B cell (primary cell): ENCODE measurements around the gene SP6. TPM values are rescaled to one million over a fixed set of nuclear protein-coding genes. Genes with fewer than 3 reads are reported as not detected.

ENCODE experiments used
- ATAC-seq: fragments of 200-7000 bp; cut with Tn5 transposase; one replicate; pipeline ENCODE4 v1.10.0; 2021; ENCODE audit warnings: low read depth, mild to moderate bottlenecking, moderate number of reproducible peaks, moderate library complexity
- CTCF ChIA-PET: fragments of 350-600 bp; sonication (Branson Sonifier 250); formaldehyde crosslinking; loops from one replicate; lab custom pipeline; 2021; ENCODE audit warnings: antibody characterized with exemption, inconsistent platforms; lab: Charles Lee
- POLR2A ChIA-PET: fragments of 350-600 bp; sonication (Branson Sonifier 250); formaldehyde crosslinking; loops from one replicate; lab custom pipeline; 2021; ENCODE audit warnings: antibody characterized with exemption; lab: Charles Lee
- DNase-seq: peaks from one replicate; pipeline ENCODE4 v3.0.0; 2013
- H2AFZ ChIP-seq: 2 replicates; pipeline ENCODE4 v1.6.1; 2012; ENCODE audit warnings: mild to moderate bottlenecking, low read depth, low read length; ENCODE audit not compliant: insufficient read depth, poor library complexity, severe bottlenecking
- H3K27ac ChIP-seq, 2 donors: 1 replicate in 1 of 2; 2 replicates in 1 of 2; pipeline ENCODE4 v1.5.1; 2012 to 2013; ENCODE audit warnings: low read length in 2 of 2, mild to moderate bottlenecking in 2 of 2, moderate library complexity in 1 of 2
- H3K27me3 ChIP-seq, 4 experiments: fragments of 200-600 bp in 1 of 4; sonication (generic) in 1 of 4; replicated peaks in 1 of 4; 1 replicate in 2 of 4; 2 replicates in 2 of 4; pipeline versions ENCODE4 v1.6.1 to v1.7.0; 2013 to 2016; ENCODE audit warnings: low read length in 3 of 4, mild to moderate bottlenecking in 2 of 4, mixed read lengths in 1 of 4, moderate library complexity in 1 of 4; ENCODE audit not compliant: insufficient read depth in 4 of 4, control insufficient read depth in 3 of 4; ENCODE audit errors: control extremely low read depth in 1 of 4
- H3K36me3 ChIP-seq, 2 experiments: replicated peaks in 1 of 2; 1 replicate in 1 of 2; 2 replicates in 1 of 2; pipeline versions ENCODE4 v1.6.1 to v1.7.1; 2013; ENCODE audit warnings: low read length in 1 of 2; ENCODE audit not compliant: insufficient read depth in 2 of 2, control insufficient read depth in 1 of 2; ENCODE audit errors: control extremely low read depth in 1 of 2, extremely low read depth in 1 of 2
- H3K4me1 ChIP-seq, 2 donors: fragments of 200-600 bp in 1 of 2; sonication (generic) in 1 of 2; 1 replicate in 1 of 2; 2 replicates in 1 of 2; pipeline versions ENCODE4 v1.5.1 to v1.6.1; 2013 to 2017; ENCODE audit warnings: low read length in 2 of 2; ENCODE audit not compliant: control insufficient read depth in 2 of 2, insufficient read depth in 2 of 2
- H3K4me2 ChIP-seq: replicated peaks from 2 replicates; pipeline ENCODE3; 2012; ENCODE audit warnings: mild to moderate bottlenecking, low read depth, low read length; ENCODE audit not compliant: poor library complexity, severe bottlenecking
- H3K4me3 ChIP-seq, 5 experiments: fragments of 200-600 bp in 1 of 5; sonication (generic) in 1 of 5; 1 replicate in 3 of 5; 2 replicates in 2 of 5; pipeline versions ENCODE4 v1.5.1 to v1.7.0; 2011 to 2016; ENCODE audit warnings: low read length in 4 of 5, mild to moderate bottlenecking in 4 of 5, low read depth in 2 of 5, control low read depth in 1 of 5, moderate library complexity in 1 of 5; ENCODE audit not compliant: insufficient read depth in 1 of 5; ENCODE audit errors: control extremely low read depth in 1 of 5, extremely low read depth in 1 of 5
- H3K79me2 ChIP-seq: fragments of 200-600 bp; sonication (generic); one replicate; pipeline ENCODE4 v1.6.0; 2016; ENCODE audit warnings: low read length; ENCODE audit not compliant: control insufficient read depth, insufficient read depth
- H3K9ac ChIP-seq: fragments of 200-600 bp; sonication (generic); 2 replicates; pipeline ENCODE4 v1.6.1; 2017; ENCODE audit warnings: mild to moderate bottlenecking, low read length, moderate library complexity
- H3K9me3 ChIP-seq, 3 donors: one replicate each; pipeline versions ENCODE4 v1.6.1 to v1.7.1; 2013; ENCODE audit warnings: low read length in 2 of 3; ENCODE audit not compliant: control insufficient read depth in 2 of 3, insufficient read depth in 1 of 3; ENCODE audit errors: control extremely low read depth in 1 of 3
- H4K20me1 ChIP-seq: 2 replicates; pipeline ENCODE4 v1.6.0; 2012; ENCODE audit warnings: mild to moderate bottlenecking, low read length; ENCODE audit not compliant: insufficient read depth, control insufficient read depth, poor library complexity, severe bottlenecking
- H3K27ac Mint-ChIP-seq: one replicate; pipeline ENCODE4 v1.8.0; 2021; ENCODE audit warnings: mixed read lengths
- H3K27me3 Mint-ChIP-seq: one replicate; pipeline ENCODE4 v1.8.0; 2021; ENCODE audit warnings: mixed read lengths
- H3K4me1 Mint-ChIP-seq: one replicate; pipeline ENCODE4 v1.8.0; 2021; ENCODE audit warnings: mixed read lengths
- H3K4me3 Mint-ChIP-seq: one replicate; pipeline ENCODE4 v1.8.0; 2021; ENCODE audit warnings: mixed read lengths
- H3K9me3 Mint-ChIP-seq: one replicate; pipeline ENCODE4 v1.8.0; 2022; ENCODE audit warnings: mixed read lengths; ENCODE audit not compliant: insufficient read depth
- EZH2 ChIP-seq: IDR thresholded peaks from 2 replicates; pipeline ENCODE4 v1.6.1; 2012; ENCODE audit warnings: borderline replicate concordance, low read depth, mild to moderate bottlenecking, moderate library complexity, low read length; ENCODE audit not compliant: insufficient read depth, poor library complexity, severe bottlenecking
- WGBS: methylation state at CpG from one replicate; pipeline ENCODE4 v1.1.5; 2013; ENCODE audit warnings: missing lambda C conversion rate; ENCODE audit not compliant: insufficient coverage; 5-methylcytosine and 5-hydroxymethylcytosine counted together
- intact Hi-C: fragments of 100-400 bp; cut with micrococcal nuclease; formaldehyde crosslinking; loops from one replicate; pipeline ENCODE4 v1.10.0; 2022
- polyA plus RNA-seq: library from polyadenylated mRNA; depleted of rRNA; stranded (reverse); fragments of >200 nt; gene quantifications from 2 replicates; pipeline ENCODE4 v1.2.3, GENCODE V29; 2012
- total RNA-seq, 2 donors: library from RNA; stranded (reverse); fragments of 120-200 nt in 1 of 2; gene quantifications; 1 replicate in 1 of 2; 2 replicates in 1 of 2; pipeline versions ENCODE4 v1.2.3 to v1.2.4, GENCODE V29; 2013 to 2022
- TF ChIP-seq, protein P1 (sequence below): fragments of 200-600 bp; IDR thresholded peaks from one replicate; pipeline ENCODE4 v1.8.0; 2022; ENCODE audit warnings: antibody characterized with exemption, mild to moderate bottlenecking

Gene SP6
- total and polyA plus RNA-seq, 2 donors (not counting 1 experiment from before 2014, with no cell fraction given): 0.04 TPM; not detected in 1

DNA sequence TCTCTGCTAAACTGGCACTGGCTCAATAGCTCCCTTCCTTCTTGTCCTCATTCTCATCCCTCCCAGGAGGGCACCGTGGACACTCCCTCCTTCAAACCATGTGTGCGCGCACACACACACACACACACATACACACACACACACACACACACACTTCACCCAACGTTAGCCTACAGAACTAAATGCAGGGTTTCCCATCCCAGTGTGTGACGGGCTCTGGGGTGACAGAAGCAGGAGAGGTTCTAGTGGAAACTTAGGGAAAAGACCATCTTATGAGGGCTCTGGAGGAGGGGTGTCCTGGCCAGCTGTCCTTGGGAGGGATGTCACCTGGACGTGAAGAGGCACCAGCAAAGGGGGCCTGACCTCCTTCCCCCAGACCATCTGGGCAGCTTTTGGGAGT lies 49.1 kb downstream of the SP6 start:
- Histone ChIP-seq H3K9ac (no peak overlapping the region), H3K9me3 (no peaks in the 10 kb centered on the region), H3K36me3 (no peaks in the 10 kb centered on the region), H3K27ac (no peak overlapping the region), H3K79me2 (no peaks in the 10 kb centered on the region), H3K4me1 (no peaks in the 10 kb centered on the region), H3K27me3 (peaks cover 0 to 8% (median 0%) of the 10 kb centered on the region in 4 experiments), H2AFZ (no peak overlapping the region), H3K4me3 (no peak overlapping the region), H4K20me1 (no peaks in the 10 kb centered on the region), H3K4me2 (no peak overlapping the region)
- Mint-ChIP-seq H3K27ac (no peak overlapping the region), H3K4me1 (peaks cover 1% of the 10 kb centered on the region), H3K4me3 (no peak overlapping the region), H3K9me3 (no peaks in the 10 kb centered on the region), H3K27me3 (peaks cover 9% of the 10 kb centered on the region)
- ChIA-PET CTCF (interaction anchor here (0.6 to 2.8 kb wide), 12 partner anchors 20 to 418 kb away, joined by 3 to 14 read pairs (median 3); no protein-coding TSS in a partner anchor), POLR2A (interaction anchor here (0.6 to 0.8 kb wide), 2 partner anchors 12 to 138 kb away, joined by 3 to 5 read pairs; no protein-coding TSS in a partner anchor)
- TF ChIP-seq, protein P1, sequence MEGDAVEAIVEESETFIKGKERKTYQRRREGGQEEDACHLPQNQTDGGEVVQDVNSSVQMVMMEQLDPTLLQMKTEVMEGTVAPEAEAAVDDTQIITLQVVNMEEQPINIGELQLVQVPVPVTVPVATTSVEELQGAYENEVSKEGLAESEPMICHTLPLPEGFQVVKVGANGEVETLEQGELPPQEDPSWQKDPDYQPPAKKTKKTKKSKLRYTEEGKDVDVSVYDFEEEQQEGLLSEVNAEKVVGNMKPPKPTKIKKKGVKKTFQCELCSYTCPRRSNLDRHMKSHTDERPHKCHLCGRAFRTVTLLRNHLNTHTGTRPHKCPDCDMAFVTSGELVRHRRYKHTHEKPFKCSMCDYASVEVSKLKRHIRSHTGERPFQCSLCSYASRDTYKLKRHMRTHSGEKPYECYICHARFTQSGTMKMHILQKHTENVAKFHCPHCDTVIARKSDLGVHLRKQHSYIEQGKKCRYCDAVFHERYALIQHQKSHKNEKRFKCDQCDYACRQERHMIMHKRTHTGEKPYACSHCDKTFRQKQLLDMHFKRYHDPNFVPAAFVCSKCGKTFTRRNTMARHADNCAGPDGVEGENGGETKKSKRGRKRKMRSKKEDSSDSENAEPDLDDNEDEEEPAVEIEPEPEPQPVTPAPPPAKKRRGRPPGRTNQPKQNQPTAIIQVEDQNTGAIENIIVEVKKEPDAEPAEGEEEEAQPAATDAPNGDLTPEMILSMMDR: no peak
- no peak for TF ChIP-seq EZH2
- 74% methylated on average over 4 of the region's 6 CpGs for WGBS
- intact Hi-C loops: loop anchor here (1.0 to 10.0 kb wide), 3 partner anchors 25 to 138 kb away; partner anchors contain the start of gene TBKBP1
- DNase-seq (no peak), ATAC-seq (no peak)

DNA sequence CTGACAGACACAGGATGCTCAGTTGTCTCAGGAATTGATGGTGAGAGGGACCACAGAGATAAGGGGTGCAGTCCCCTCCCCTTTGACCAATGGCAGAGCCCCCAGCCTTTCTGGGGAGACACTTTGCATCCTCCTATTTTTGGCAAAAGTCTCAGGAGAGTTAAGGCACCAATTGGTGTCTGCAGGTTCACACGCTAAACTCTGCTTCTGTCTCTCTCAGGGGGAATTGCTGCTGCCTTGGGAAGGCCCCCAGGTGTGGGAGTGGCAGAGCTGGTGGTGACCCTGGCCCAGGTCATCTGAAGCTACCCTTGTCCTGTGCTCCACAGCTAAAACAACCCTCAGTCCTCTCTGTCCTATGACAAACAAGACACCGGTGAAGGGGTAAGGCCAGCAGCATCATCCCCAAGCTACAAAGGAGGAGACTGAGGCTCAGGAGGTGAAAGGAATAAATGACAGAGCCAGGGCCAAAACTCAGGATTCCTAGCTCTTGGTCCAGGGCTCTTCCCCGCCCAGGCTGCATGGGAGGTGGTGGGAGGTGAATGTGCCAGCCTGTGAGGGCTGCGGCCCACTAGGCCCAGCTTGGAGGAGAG lies 49.7 kb downstream of the SP6 start:
- Histone ChIP-seq H3K9me3 (no peaks in the 10 kb centered on the region), H3K9ac (no peak overlapping the region), H2AFZ (no peak overlapping the region), H3K4me2 (no peak overlapping the region), H3K27ac (no peak overlapping the region), H3K27me3 (peaks cover 0 to 8% (median 0%) of the 10 kb centered on the region in 4 experiments), H3K4me3 (no peak overlapping the region), H3K79me2 (no peaks in the 10 kb centered on the region), H4K20me1 (no peaks in the 10 kb centered on the region), H3K4me1 (no peaks in the 10 kb centered on the region), H3K36me3 (no peaks in the 10 kb centered on the region)
- WGBS: 77% methylated on average over 3 of the region's 4 CpGs
- ChIA-PET CTCF (interaction anchor here (0.6 to 2.8 kb wide), 8 partner anchors 20 to 418 kb away, joined by 3 to 14 read pairs (median 5); no protein-coding TSS in a partner anchor), POLR2A (interaction anchor here (0.6 to 0.8 kb wide), 2 partner anchors 11 to 137 kb away, joined by 3 to 5 read pairs; no protein-coding TSS in a partner anchor)
- no peaks in the 10 kb centered on the region for H3K9me3 Mint-ChIP-seq
- TF ChIP-seq, protein P1: no peak
- no peak for TF ChIP-seq EZH2
- ATAC-seq: no peak
- H3K27ac Mint-ChIP-seq: no peak overlapping the region
- intact Hi-C loops: loop anchor here (10.0 kb wide), 1 partner anchor 106 kb away; the partner anchor contains the start of gene TBKBP1
- DNase-seq: no peak
- H3K4me1 Mint-ChIP-seq: peaks cover 1% of the 10 kb centered on the region
- peaks cover 9% of the 10 kb centered on the region for H3K27me3 Mint-ChIP-seq
- H3K4me3 Mint-ChIP-seq: no peak overlapping the region
